GM19324 (cell line): ENCODE measurements around the gene MAN1C1.

Experiments used
- ATAC-seq: cut with Tn5 transposase; IDR thresholded peaks from one replicate; pipeline ENCODE4 v1.9.1; 2021; ENCODE audit warnings: mild to moderate bottlenecking, moderate library complexity; ENCODE audit not compliant: unreplicated experiment, low FRiP score

Gene MAN1C1

GRCh38 chr1:25793585-25794170 is 177.1 kb downstream of the MAN1C1 start:
- ATAC-seq = no peak

- no peak for ATAC-seq
Measured at GRCh38 chr1:25794325-25794724, 177.7 kb downstream of the MAN1C1 start.

- no peak for ATAC-seq
Measured at GRCh38 chr1:25795211-25795610, 178.6 kb downstream of the MAN1C1 start.

GRCh38 chr1:25795946-25796810 is 179.6 kb downstream of the MAN1C1 start:
- no peak for ATAC-seq

GRCh38 chr1:25796811-25797458 is 180.3 kb downstream of the MAN1C1 start:
- ATAC-seq = no peak

- ATAC-seq = no peak
Measured at GRCh38 chr1:25797939-25798338, 181.3 kb downstream of the MAN1C1 start.

GRCh38 chr1:25798666-25799351 is 182.2 kb downstream of the MAN1C1 start:
- no peak for ATAC-seq

GRCh38 chr1:25799352-25799934 is 182.9 kb downstream of the MAN1C1 start:
- no peak for ATAC-seq

- no peak for ATAC-seq
Measured at GRCh38 chr1:25799935-25800702, 183.5 kb downstream of the MAN1C1 start, which contains the start of gene SELENON. SELENON (plus strand) TSS chr1:25800193; CDS start chr1:25800231, 38 bp downstream.

- ATAC-seq = no peak
Measured at GRCh38 chr1:25800703-25801377, 184.2 kb downstream of the MAN1C1 start.

- ATAC-seq = no peak
Measured at GRCh38 chr1:25802915-25803314, 186.3 kb downstream of the MAN1C1 start.

GRCh38 chr1:25803368-25803767 is 186.8 kb downstream of the MAN1C1 start:
- no peak for ATAC-seq

- no peak for ATAC-seq
Measured at GRCh38 chr1:25804244-25804963, 187.8 kb downstream of the MAN1C1 start.

- ATAC-seq = no peak
Measured at GRCh38 chr1:25804964-25805862, 188.6 kb downstream of the MAN1C1 start.

- ATAC-seq = no peak
Measured at GRCh38 chr1:25805863-25806225, 189.3 kb downstream of the MAN1C1 start.

GRCh38 chr1:25806418-25806817 is 189.8 kb downstream of the MAN1C1 start:
- no peak for ATAC-seq

- no peak for ATAC-seq
Measured at GRCh38 chr1:25807480-25808390, 191.1 kb downstream of the MAN1C1 start.
